Measurements from ENCODE around the gene CHRNA5. TPM values are rescaled to one million over a fixed set of nuclear protein-coding genes. Genes with fewer than 3 reads are reported as not detected.
A peak's percentile ranks its signal among the peaks of the same experiment; 100 is the strongest.

CHRNA5 gene
- total RNA-seq, 1 donor from 2014 or later = 55.3 TPM

DNA sequence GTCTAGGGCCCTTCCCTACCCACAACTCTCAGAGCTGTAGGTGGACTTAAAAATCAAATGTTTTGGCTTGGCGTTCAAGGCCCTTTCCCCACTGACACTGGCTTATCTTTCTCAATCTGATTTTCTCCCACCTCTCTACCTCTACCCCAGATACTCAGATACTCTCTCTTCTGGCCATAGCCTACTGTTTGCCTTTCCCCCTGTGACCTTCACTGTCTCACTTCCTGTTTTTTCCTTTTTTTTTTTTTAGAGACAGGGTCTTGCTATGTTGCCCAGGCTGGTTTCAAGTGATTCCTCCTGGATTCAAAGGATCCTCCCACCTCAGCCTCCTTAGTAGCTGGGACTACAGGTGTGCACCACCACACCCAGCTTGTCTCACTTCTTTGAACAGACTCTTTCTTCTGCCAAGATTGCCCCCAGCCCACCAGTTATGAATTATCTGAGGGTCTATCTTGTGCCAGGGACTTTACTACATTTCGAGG lies 71.1 kb downstream of the CHRNA5 start:
- DNase-seq = no peak
- Mint-ChIP-seq H3K4me3 (ENCODE audit: unreplicated experiment) (no peak overlapping the region), H3K36me3 (ENCODE audit: unreplicated experiment) (peaks cover 29% of the 10 kb centered on the region), H3K4me1 (ENCODE audit: low read depth, unreplicated experiment) (peaks cover 35% of the 10 kb centered on the region), H3K27me3 (ENCODE audit: unreplicated experiment) (peaks cover 11% of the 10 kb centered on the region), H3K27ac (ENCODE audit: unreplicated experiment) (peak overlapping the region; percentile 18), H3K9me3 (ENCODE audit: unreplicated experiment) (peaks cover 8% of the 10 kb centered on the region)
- no peak for TF ChIP-seq CTCF (IDR thresholded peaks at IDR 0.05; ENCODE audit: partially characterized antibody, unreplicated experiment)

- H3K36me3 Mint-ChIP-seq (ENCODE audit: unreplicated experiment) = peaks cover 17% of the 10 kb centered on the region
- peak overlapping the region; percentile 55 for H3K4me3 Mint-ChIP-seq (ENCODE audit: unreplicated experiment)
- peak; percentile 69 for DNase-seq
- peaks cover 6% of the 10 kb centered on the region for H3K27me3 Mint-ChIP-seq (ENCODE audit: unreplicated experiment)
- TF ChIP-seq CTCF (IDR thresholded peaks at IDR 0.05; ENCODE audit: partially characterized antibody, unreplicated experiment) = no peak
- H3K4me1 Mint-ChIP-seq (ENCODE audit: low read depth, unreplicated experiment) = peaks cover 45% of the 10 kb centered on the region
- peaks cover 7% of the 10 kb centered on the region for H3K9me3 Mint-ChIP-seq (ENCODE audit: unreplicated experiment)
- H3K27ac Mint-ChIP-seq (ENCODE audit: unreplicated experiment) = peak overlapping the region; percentile 62
Measured at GRCh38 chr15:78637776-78638435, 72.6 kb downstream of the CHRNA5 start.

DNA sequence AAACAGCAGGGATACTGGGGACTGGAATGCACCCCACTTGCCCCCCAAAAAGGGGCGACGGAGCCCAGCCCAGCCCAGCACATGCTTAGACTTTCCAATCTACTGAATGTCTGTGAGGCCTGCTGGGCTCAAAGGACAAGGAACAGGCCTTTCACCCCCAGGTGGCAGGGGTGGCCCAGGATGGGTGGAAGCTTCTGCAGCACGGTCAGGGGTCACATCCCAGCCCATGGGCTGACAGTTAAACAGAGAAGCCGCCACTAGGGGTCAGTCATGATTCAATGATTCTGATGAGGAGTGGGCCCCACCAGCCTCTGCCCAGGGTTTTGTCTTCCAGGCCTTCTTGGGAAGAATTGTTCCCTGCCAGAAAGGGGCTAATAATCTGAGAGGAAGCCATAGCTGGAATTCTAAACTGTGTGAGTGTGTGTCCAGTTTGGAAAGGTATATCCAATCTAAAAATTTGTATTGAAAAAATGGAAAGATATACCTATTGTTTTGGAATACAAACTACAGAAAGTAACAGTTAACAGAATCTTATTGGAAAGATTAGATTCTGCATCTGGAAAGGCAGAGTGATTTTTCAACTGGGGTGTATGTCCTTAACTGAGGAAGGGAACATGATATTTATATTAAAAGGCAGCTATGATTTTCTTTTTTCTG lies 73.5 kb downstream of the CHRNA5 start:
- peaks cover 8% of the 10 kb centered on the region for H3K36me3 Mint-ChIP-seq (ENCODE audit: unreplicated experiment)
- TF ChIP-seq CTCF (IDR thresholded peaks at IDR 0.05; ENCODE audit: partially characterized antibody, unreplicated experiment) = peak; percentile 92
- peaks cover 43% of the 10 kb centered on the region for H3K4me1 Mint-ChIP-seq (ENCODE audit: low read depth, unreplicated experiment)
- H3K4me3 Mint-ChIP-seq (ENCODE audit: unreplicated experiment) = peak overlapping the region; percentile 69
- H3K27ac Mint-ChIP-seq (ENCODE audit: unreplicated experiment) = no peak overlapping the region
- H3K9me3 Mint-ChIP-seq (ENCODE audit: unreplicated experiment) = peaks cover 6% of the 10 kb centered on the region
- peaks cover 5% of the 10 kb centered on the region for H3K27me3 Mint-ChIP-seq (ENCODE audit: unreplicated experiment)
- DNase-seq = peak; percentile 86

- Mint-ChIP-seq H3K4me3 (ENCODE audit: unreplicated experiment) (peak overlapping the region; percentile 81), H3K4me1 (ENCODE audit: low read depth, unreplicated experiment) (peaks cover 33% of the 10 kb centered on the region), H3K27me3 (ENCODE audit: unreplicated experiment) (peaks cover 6% of the 10 kb centered on the region), H3K36me3 (ENCODE audit: unreplicated experiment) (peaks cover 6% of the 10 kb centered on the region), H3K9me3 (ENCODE audit: unreplicated experiment) (peaks cover 4% of the 10 kb centered on the region), H3K27ac (ENCODE audit: unreplicated experiment) (no peak overlapping the region)
- no peak for TF ChIP-seq CTCF (IDR thresholded peaks at IDR 0.05; ENCODE audit: partially characterized antibody, unreplicated experiment)
- DNase-seq = peak; percentile 49
Measured at GRCh38 chr15:78640527-78641101, 75.3 kb downstream of the CHRNA5 start.
